GM21825 (cell line): Measurements from ENCODE around the gene TRIM56.
"Not testable (repeated sequence)": the region's sequence is repeated elsewhere in the genome, so short reads cannot be mapped to it uniquely, and the experiment has no call there.

Experiments
- ATAC-seq: cut with Tn5 transposase; IDR thresholded peaks from one replicate; pipeline ENCODE4 v1.9.1; 2021; ENCODE audit warnings: mild to moderate bottlenecking, moderate library complexity; ENCODE audit not compliant: unreplicated experiment

TRIM56 gene

DNA sequence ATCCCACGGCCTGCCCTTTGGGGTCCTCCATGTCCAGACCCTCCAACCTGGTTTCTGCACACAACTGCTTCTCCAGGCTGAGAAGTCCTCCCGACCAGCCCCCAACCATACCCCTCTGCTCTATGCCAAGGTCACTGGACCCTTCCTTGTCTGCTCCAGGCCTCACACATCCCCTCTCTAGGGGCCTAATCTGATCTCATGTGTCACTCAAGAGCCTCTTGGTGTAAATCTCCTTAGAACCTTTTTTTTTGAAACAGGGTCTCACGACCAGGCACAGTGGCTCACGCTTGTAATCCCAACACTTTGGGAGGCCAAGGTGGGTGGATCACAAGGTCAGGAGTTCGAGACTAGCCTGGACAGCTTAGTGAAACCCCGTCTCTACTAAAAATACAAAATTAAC is 24.1 kb downstream of the TRIM56 start:
- no peak for ATAC-seq

DNA sequence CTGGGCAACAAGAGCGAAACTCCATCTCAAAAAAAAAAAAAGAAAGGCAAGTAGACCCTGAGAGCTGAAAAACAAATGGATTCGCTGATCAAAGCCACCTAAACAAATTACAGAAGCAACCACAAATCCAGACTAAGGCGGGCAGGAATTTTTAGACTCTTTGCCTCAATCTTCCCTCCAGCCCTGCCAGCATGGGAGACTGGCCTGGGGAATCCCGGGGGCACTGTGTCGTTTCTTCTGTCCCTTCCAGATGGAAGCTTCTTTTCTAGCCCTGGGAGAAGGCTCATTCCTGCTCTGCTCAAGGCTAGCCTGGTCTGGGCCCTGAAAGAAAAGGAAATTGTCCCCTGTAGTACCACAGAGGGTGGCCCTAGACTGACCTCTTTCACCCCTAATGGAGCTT is 26.0 kb downstream of the TRIM56 start:
- ATAC-seq, result no peak

DNA sequence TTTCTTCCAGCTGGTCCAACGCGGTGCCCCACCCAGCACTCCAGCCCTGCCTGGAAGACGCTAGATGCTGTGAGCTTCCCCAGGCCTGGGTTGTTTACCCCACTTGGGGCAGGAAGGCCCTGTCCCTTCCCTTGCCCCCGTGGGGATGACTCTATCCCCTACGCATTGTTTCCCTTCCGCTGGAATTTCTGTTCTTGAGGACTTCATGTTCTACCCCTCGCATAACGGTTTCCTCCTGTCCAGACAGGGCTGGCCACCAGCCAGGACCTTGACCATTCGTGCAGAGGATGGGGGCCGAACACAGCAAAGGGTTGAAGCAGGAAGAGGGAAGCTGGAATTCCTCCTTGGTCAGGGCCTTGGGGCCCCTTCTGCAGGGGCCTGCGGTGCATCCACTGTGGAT is 27.0 kb downstream of the TRIM56 start:
- ATAC-seq, result no peak

DNA sequence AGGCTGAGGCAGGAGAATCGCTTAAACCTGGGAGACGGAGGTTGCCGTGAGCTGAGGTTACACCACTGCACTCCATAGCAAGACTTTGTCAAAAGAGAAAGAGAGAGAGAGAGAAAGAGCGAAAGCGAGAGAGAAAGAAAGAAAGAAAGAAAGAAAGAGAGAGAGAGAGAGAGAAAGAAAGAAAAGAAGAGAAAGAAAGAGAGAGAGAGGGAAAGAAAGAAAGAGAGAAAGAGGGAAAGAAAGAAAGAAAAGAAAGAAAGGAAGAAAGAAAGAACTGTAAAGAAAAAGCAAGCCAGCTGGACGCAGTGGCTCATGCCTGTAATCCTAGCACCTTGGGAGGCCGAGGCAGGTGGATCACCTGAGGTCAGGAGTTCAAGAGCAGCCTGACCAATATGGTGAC is 27.9 kb downstream of the TRIM56 start:
- not testable (repeated sequence) for ATAC-seq

DNA sequence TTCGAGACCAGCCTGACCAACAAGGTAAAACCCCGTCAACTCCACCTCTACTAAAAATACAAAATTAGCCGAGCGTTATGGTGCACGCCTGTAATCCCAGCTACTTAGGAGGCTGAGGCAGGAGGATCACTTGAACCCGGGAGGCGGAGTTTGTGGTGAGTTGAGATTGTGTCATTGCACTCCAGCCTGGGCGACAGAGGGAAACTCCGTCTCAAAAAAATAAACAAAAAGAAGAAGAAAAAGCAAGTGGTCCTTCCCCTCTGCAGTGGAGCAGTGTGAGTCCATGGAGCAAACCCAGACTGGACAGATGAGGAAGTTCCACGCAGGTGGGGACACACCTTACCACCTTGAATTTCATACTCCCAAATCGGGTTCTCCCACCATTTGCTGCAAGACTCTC is 28.6 kb downstream of the TRIM56 start:
- ATAC-seq, result no peak

DNA sequence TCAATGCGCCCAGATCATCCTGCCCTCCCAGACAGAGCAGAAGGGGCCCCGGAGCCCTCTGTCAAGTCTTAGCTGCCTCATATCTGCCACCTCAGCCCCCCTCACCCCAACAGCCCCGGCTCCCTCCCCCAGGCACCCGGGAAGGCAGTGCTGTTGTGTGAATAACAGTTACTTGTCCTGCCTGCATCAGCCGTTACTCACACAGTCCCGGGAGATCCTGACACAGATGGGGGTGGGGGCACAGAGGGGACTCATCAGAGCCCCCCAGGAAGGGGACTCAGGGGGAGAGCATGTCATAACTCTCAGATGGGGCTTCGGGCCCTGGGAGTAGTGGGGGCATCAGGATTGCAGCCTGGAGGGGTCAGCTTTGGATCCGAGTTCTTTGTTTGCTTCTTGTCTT is 29.2 kb downstream of the TRIM56 start:
- no peak for ATAC-seq

DNA sequence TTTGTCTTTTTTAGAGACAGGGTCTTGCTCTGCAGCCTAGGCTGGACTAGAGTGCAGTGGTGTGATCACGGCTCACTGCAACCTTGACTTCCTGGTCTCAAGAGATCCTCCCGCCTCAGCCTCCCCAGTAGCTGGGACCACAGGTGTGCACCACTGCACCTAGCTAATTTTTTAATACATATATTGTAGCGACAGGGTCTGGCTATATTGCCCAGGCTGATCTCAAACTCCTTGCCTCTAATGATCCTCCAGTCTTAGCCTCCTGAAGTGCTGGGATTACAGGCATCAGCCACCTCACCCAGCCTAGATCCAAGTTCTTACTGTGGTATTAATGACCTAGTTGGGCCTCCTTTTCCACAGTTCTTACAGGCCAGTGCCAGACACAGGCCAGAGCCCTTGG is 29.9 kb downstream of the TRIM56 start:
- ATAC-seq, result no peak

DNA sequence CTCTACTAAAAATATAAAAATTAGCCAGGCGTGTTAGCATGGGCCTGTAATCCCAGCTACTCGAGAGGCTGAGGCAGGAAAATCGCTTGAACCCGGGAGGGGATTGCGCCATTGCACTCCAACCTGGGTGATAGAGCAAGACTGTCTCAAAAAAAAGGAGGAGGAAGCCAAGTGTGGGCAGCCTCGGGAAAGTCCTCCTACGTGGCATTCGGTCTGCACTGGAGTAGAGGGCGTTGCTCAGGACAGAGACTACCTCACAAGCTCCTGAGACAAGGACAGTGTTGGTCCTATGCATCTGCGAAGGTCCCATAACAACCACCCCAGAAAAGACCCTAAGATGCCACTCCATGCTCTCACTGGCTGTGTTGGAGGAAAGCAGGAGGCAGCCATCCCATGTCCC is 31.6 kb downstream of the TRIM56 start:
- ATAC-seq, result no peak

DNA sequence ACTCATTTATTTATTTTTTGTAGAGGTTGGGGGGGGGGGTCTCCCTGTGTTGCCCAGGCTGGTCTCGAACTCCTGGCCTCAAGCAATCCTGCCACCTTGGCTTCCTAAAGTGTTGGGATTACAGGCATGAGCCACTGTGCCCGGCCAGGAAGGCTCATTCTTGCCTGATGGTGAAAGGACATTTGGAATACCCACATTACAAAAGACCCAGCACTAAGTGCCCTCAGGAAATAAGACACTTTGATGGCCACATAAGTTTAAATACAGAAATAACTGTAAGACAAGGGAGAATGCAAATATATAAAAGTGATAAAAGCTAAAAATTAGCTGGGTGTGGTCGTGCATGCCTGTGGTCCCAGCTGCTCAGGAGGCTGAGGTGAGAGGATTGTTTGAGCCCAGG is 33.6 kb downstream of the TRIM56 start:
- no peak for ATAC-seq

DNA sequence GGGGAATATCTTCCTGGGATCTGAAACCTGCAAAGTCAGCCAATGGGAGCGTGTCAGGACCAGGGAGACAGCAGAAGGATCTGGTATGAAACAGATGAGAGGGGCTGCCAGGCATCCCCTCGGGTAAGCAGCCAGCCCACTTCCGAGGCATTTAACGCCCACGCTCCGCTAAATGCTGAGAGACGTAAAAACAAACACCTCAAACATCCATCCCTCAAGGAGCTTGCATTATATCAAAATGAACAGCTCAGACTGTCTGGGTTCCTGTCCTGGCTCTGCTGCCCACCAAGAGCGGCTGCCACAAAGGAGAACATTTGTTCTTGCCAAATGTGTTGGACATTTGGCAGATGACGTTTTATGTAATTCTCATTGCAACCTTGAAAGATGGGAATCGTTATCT is 34.6 kb downstream of the TRIM56 start:
- no peak for ATAC-seq

DNA sequence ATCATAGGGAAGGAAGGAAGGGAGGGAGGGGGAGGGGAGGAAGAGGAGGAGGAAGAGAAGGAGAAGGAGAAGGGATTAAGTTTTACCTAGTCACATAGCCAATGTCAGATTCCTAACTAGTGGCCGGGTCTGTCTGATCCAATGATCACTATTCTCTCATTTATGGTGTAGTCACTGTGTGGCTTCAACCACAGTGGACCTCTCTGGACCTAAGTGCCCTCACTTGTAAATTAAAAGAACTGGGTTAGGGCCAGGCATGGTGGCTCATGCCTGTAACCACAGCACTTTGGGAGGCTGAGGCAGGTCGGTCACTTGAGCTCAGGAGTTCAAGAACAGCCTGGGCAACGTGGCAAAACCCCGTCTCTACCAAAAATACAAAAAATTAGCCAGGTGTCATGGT is 35.0 kb downstream of the TRIM56 start:
- ATAC-seq, result no peak

DNA sequence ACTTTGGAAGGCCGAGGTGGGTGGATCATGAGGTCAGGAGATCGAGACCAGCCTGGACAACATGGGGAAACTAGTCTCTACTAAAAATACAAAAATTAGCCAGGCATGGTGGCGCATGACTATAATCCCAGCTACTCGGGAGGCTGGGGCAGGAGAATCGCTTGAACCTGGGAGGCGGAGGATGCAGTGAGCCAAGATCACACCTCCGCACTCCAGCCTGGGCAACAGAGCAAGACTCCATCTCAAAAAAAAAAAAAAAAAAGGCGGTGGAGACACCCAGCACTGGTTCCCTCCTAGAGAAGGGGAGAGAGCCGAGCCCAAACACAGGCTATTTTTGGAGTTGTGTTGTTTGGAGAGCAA is 36.3 kb downstream of the TRIM56 start:
- ATAC-seq, result not testable (repeated sequence)

DNA sequence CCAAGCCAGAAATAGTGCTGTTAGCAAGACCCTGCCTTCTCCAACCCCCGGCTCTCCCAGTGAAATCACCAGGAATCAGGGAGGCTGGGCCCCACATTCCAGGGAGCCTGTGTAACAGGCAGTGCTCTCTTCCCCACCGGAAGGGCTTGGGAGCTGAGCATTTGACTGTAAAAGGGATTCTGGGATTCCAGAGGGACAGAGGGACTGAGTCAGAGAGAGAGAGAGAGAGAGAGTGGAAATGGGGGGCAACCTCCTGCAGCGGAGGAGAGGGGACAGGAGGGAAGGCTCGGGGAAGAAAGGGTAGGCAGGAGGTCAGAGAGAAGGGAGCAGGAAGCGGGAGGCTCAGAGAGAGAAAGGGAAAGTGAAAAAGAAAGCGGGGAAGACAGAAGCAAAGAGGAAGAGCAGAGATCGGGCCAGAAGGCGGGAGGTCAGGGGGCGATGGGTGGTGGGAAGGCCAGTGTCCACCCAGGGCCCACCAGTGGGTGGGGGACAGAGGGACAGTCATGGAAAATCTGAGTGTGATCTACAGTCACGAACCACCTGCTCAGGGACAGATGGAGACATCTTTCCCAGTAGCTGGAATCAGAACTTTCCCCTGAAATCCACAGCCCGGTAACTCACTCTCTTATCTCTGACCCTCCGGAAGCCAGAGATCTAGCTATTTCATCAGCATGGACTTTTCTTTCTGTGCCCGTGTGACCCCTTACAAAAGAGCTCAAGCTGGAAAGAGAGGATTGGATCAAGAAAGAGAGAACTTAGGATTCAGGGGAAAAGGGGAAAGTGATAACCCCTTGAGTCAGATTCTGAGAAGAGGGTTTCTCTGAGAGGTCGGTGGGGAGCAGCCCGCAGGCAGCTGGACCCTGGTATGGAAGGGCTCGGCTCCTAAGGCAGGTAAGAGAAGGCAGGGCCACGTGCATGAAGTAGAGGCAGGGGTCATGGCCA is 37.0 kb downstream of the TRIM56 start:
- ATAC-seq, result no peak

DNA sequence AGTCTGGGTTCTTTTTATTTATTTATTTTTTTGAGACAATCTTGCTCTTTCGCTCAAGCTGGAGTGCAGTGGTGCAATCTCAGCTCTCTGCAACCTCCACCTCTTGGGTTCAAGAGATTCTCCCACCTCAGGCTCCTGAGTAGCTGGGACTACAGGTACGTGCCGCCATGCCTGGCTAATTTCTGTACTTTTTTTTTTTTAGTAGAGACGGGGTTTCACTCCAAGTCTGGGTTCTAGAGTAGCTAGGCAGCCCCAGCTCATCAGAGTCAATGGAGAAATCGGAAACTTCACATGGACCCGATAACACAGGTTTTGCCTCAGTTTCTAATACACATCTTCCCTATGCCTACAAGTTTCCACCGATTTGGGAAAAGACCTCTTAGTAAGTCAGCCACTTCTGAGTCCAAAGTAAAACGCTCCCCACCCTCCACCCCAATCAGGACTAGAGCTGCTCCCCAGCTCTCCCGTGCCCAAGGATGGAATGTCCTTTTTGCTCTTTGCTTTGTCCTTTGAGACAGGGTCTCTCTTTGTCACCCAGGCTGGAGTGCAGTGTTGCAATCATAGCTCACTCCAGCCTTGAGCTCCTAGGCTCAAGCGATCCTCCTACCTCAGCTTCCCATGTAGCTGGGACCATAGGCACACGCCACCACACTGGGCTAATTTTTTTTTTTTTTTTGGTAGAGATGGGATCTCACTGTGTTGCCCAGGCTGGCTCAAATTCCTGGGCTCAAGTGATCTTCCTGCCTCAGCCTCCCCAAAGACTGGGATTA is 37.8 kb downstream of the TRIM56 start:
- no peak for ATAC-seq

DNA sequence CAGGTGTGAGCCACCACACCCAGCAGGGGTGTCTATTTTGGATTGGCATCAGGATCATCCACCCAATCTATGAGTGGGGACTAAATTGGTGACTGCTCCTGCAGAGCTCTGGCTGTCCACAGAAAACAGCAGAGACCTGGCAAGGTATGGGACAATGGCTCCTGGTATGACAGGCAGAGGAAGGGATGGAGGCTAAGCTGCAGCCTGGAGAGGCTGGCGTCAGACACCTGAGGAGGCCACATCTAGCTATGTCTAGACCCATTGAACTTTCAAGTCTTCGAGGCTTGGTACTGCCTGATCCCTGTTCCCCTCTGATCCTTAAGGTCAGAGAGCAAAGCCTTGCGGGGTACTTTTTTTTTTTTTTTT is 38.4 kb downstream of the TRIM56 start:
- ATAC-seq, result no peak

DNA sequence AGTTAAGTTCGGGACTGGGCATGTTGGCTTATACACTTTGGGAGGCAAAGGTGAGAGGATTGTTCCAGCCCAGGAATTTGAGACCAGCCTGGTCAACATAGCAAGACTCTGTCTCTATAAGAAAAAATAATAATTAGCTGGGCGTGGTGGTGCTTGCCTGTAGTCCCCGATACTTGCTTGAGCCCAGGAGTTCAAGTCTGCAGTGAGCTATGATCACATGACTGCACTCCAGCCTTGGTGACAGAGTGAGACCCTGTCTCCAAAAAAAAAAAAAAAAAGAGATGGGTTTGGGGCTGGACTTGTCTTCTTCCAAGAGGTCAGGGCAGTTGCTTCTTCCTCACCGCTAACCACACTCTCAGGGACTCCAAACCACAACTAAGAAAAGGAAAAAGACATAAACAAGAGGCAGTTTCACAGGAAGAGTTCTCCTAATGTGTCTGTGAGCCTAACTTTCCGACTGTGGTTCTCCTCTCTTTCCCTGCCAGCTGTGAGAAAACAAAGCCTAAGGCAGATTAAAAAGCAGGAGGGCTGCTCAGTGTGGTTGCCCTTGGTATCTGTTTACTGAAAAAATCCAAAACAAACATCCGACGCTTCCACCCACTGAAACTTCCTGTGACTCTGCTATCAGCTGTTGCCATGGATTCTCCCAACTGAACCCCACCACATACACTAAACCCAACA is 39.2 kb downstream of the TRIM56 start:
- ATAC-seq, result no peak

DNA sequence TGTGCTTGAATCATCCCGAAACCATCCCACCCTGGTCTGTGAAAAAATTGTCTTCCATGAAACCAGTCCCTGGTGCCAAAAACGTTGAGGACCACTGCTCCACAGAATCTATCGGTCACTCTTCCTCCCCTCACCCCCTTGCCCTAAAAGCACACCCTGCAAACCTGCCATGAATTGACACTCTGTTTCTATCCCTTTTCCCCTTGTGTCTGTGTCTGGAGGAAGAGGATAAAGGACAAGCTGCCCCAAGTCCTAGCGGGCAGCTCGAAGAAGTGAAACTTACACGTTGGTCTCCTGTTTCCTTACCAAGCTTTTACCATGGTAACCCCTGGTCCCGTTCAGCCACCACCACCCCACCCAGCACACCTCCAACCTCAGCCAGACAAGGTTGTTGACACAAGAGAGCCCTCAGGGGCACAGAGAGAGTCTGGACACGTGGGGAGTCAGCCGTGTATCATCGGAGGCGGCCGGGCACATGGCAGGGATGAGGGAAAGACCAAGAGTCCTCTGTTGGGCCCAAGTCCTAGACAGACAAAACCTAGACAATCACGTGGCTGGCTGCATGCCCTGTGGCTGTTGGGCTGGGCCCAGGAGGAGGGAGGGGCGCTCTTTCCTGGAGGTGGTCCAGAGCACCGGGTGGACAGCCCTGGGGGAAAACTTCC is 40.8 kb downstream of the TRIM56 start:
- peak; percentile 65 for ATAC-seq

DNA sequence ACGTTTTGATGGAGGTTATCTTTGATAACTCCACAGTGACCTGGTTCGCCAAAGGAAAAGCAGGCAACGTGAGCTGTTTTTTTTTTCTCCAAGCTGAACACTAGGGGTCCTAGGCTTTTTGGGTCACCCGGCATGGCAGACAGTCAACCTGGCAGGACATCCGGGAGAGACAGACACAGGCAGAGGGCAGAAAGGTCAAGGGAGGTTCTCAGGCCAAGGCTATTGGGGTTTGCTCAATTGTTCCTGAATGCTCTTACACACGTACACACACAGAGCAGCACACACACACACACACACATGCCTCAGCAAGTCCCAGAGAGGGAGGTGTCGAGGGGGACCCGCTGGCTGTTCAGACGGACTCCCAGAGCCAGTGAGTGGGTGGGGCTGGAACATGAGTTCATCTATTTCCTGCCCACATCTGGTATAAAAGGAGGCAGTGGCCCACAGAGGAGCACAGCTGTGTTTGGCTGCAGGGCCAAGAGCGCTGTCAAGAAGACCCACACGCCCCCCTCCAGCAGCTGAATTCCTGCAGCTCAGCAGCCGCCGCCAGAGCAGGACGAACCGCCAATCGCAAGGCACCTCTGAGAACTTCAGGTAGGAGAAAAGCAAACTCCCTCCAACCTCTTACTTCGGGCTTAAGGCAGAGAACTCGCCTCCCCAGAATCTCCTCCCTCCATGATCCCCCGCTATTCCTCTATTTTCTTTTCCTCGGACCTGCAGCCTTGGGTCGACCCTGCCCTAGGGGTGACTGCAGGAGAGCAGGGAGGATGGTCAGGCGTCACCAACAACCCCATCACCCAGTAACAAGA is 41.6 kb downstream of the TRIM56 start, which contains the start of gene SERPINE1:
TSS of gene SERPINE1 (plus strand) at position 454 of the 809 bp plus-strand sequence. CDS start 1,290 bp downstream, outside the sequence.
- peak; percentile 46 for ATAC-seq

DNA sequence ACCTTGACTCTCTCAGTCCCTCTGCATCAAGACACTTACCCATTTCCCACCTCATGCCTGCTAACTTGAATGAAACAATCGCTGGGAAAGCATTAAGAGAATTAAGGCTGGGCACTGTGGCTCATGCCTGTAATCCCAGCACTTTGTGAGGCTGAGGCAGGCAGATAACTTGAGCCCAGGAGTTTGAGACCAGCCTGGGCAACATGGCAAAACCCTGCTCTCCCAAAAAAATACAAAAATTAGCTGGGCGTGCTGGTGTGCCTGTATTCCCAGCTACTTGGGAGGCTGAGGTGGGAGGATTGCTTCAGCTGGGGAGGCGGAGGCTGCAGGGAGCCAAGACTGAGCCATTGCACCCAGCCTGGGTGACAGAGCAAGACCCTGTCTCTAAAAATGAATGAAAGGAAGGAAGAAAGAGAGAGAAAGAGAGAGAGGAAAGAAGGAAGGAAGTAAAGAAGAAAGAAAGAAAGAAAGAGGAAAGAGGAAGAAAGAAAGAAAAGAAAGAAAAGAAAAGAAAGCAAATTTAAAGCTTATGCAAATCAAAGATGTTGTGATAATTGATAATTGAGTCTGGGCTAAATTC is 42.3 kb downstream of the TRIM56 start:
- ATAC-seq, result no peak
